Measurements from ENCODE around the gene CLSTN2. TPM values are rescaled to one million over a fixed set of nuclear protein-coding genes. Genes with fewer than 3 reads are reported as not detected.

The CLSTN2 gene
- total and polyA plus RNA-seq, 2 of the 8 experiments (the other 6 are each of a cell fraction or from before 2014, with no cell fraction given): 0.39 to 0.52 TPM

GRCh38 chr3:139933766-139934165 is 1.2 kb upstream of the CLSTN2 start:
- WGBS, 2 experiments (ENCODE audit: extremely low coverage in 1 of 2, insufficient coverage in 1 of 2, insufficient read length in 1 of 2, insufficient replicate concordance in 2 of 2, low coverage in 1 of 2, low lambda C conversion rate in 2 of 2, missing lambda C conversion rate in 1 of 2): 55% methylated on average over 2 of the region's 2 CpGs; no CpG with 5 or more reads in 1 of the 2 experiments
- Histone ChIP-seq H4K5ac (ENCODE audit: insufficient read length, low read depth, low read length) (no peak overlapping the region), H2BK15ac (ENCODE audit: low read length) (no peak overlapping the region), H3K27ac (ENCODE audit: low read depth, low read length) (no peak overlapping the region), H4K20me1 (replicated peaks in 1 of 2; ENCODE audit: control insufficient read depth in 1 of 2, insufficient read depth in 2 of 2, low read length in 2 of 2) (peaks cover 0 to 4% of the 10 kb centered on the region in 2 experiments), H3K56ac (replicated peaks; ENCODE audit: insufficient read length, low read depth, low read length) (no peak overlapping the region), H2AK5ac (ENCODE audit: low read depth, low read length) (no peak overlapping the region), H3K23ac (ENCODE audit: insufficient read length) (no peak overlapping the region), H4K91ac (replicated peaks; ENCODE audit: insufficient read length, low read length) (no peak overlapping the region), H3K79me2 (ENCODE audit: control insufficient read depth in 1 of 2, insufficient read depth in 2 of 2, low read length in 2 of 2) (no peaks in the 10 kb centered on the region), H4K8ac (ENCODE audit: extremely low read depth, insufficient read depth, low read length) (no peak overlapping the region), H2BK5ac (ENCODE audit: low read depth, low read length) (no peak overlapping the region), H3K4ac (replicated peaks; ENCODE audit: insufficient read length, low read depth, low read length) (no peak overlapping the region), H2BK20ac (ENCODE audit: low read length) (no peak overlapping the region), H3K23me2 (ENCODE audit: low read depth, low read length) (peaks cover 11% of the 10 kb centered on the region; the same call in 1 of the 2 replicates), H3K18ac (ENCODE audit: extremely low read depth, low read length) (no peak overlapping the region), H3K27me3 (replicated peaks in 1 of 4; ENCODE audit: control insufficient read depth in 3 of 4, extremely low read depth in 1 of 4, insufficient read depth in 3 of 4, low read length in 3 of 4) (peaks cover 14 to 30% (median 24%) of the 10 kb centered on the region in 4 experiments), H3K9ac (replicated peaks in 1 of 4; ENCODE audit: extremely low read depth in 1 of 4, low read depth in 3 of 4, low read length in 3 of 4) (no peak overlapping the region), H3K4me2 (ENCODE audit: insufficient read depth in 1 of 2, low read depth in 2 of 2, low read length in 2 of 2) (peak overlapping the region in 1 of 2 experiments; percentile 68; a peak in 1 of 4 replicates), H2AFZ (ENCODE audit: low read length) (no peak overlapping the region), H3K79me1 (ENCODE audit: low read depth, low read length) (no peaks in the 10 kb centered on the region), H3K4me1 (replicated peaks in 1 of 4; ENCODE audit: control insufficient read depth in 3 of 4, insufficient read depth in 4 of 4, low read length in 3 of 4) (peaks cover 3 to 7% (median 5%) of the 10 kb centered on the region in 4 experiments; a peak in 5 of 7 replicates), H3K9me3 (ENCODE audit: insufficient read depth in 2 of 2, low read depth in 1 of 2, low read length in 1 of 2) (no peaks in the 10 kb centered on the region), H3K14ac (ENCODE audit: insufficient read length) (no peak overlapping the region), H2BK12ac (ENCODE audit: low read depth, low read length) (no peak overlapping the region), H2BK120ac (replicated peaks; ENCODE audit: low read depth, low read length) (no peak overlapping the region), H3K4me3 (ENCODE audit: extremely low read depth in 1 of 4, insufficient read depth in 2 of 4, low read depth in 3 of 4, low read length in 4 of 4) (no peak overlapping the region), H3K36me3 (ENCODE audit: control insufficient read depth in 2 of 4, insufficient read depth in 4 of 4, low read length in 3 of 4) (no peaks in the 10 kb centered on the region)
- FAIRE-seq: no peak
- no peak for DNase-seq (ENCODE audit: low read depth in 1 of 2, low spot score in 2 of 2)
- CTCF ChIA-PET (ENCODE audit: partially characterized antibody): interaction anchor here (0.6 to 5.7 kb wide), 14 partner anchors 7 to 634 kb away, joined by 3 to 60 read pairs (median 5); no protein-coding TSS in a partner anchor
- POLR2A ChIA-PET (ENCODE audit: partially characterized antibody): no interaction called here
- TF ChIP-seq POU5F1 (IDR thresholded peaks at IDR 0.05; ENCODE audit: low read depth, low read length): no peak
- no peak for TF ChIP-seq MAX (IDR thresholded peaks at IDR 0.05)
- no peak for TF ChIP-seq MAFK (IDR thresholded peaks at IDR 0.05; ENCODE audit: low read depth, low read length)
- TF ChIP-seq PHF8 (conservative IDR thresholded peaks at IDR 0.05; ENCODE audit: low read depth, low read length): no peak
- TF ChIP-seq ATF3 (IDR thresholded peaks at IDR 0.05; ENCODE audit: insufficient read depth, low read depth, low read length): no peak
- no peak for TF ChIP-seq E2F6 (IDR thresholded peaks at IDR 0.05)
- no peak for TF ChIP-seq BCL11A (IDR thresholded peaks at IDR 0.05; ENCODE audit: low read depth in 2 of 2, low read length in 2 of 2)
- no peak for TF ChIP-seq GABPA (IDR thresholded peaks at IDR 0.05; ENCODE audit: borderline replicate concordance, insufficient read depth, low read length)
- no peak for TF ChIP-seq CTCF (IDR thresholded peaks at IDR 0.05; ENCODE audit: control extremely low read depth in 1 of 3, insufficient read depth in 1 of 3, low read depth in 1 of 3, low read length in 3 of 3)

Data from H1 (cell line).